Esophagus (tissue), 2 donors: Measurements from ENCODE around the gene SFRP5. TPM values are rescaled to one million over a fixed set of nuclear protein-coding genes. Genes with fewer than 3 reads are reported as not detected.

ENCODE experiments used
- H3K27ac ChIP-seq, 2 donors: one replicate each; pipeline ENCODE4 v1.5.1; 2013; ENCODE audit warnings: low read depth in 2 of 2, mild to moderate bottlenecking in 2 of 2, inconsistent platforms in 1 of 2, low read length in 1 of 2, moderate library complexity in 1 of 2
- H3K27me3 ChIP-seq, 2 donors: one replicate each; pipeline ENCODE4 v1.6.1; 2013; ENCODE audit warnings: low read length in 2 of 2, control low read depth in 1 of 2, mild to moderate bottlenecking in 1 of 2; ENCODE audit not compliant: insufficient read depth in 2 of 2, control insufficient read depth in 1 of 2
- H3K36me3 ChIP-seq, 2 donors: one replicate each; pipeline ENCODE4 v1.6.1; 2013; ENCODE audit warnings: low read length in 1 of 2; ENCODE audit not compliant: control insufficient read depth in 2 of 2, insufficient read depth in 2 of 2
- H3K4me1 ChIP-seq, 2 donors: one replicate each; pipeline ENCODE4 v1.6.1; 2013; ENCODE audit warnings: low read length in 1 of 2; ENCODE audit not compliant: control insufficient read depth in 2 of 2, insufficient read depth in 2 of 2
- H3K4me3 ChIP-seq, 2 donors: one replicate each; pipeline ENCODE4 v1.5.1; 2013; ENCODE audit warnings: low read length in 2 of 2, mild to moderate bottlenecking in 2 of 2, low read depth in 1 of 2, moderate library complexity in 1 of 2
- H3K9me3 ChIP-seq, 2 donors: one replicate each; pipeline ENCODE4 v1.6.1; 2013; ENCODE audit warnings: mild to moderate bottlenecking in 2 of 2, low read depth in 1 of 2, low read length in 1 of 2, moderate library complexity in 1 of 2; ENCODE audit not compliant: control insufficient read depth in 2 of 2, insufficient read depth in 1 of 2
- WGBS, 2 donors: extraction: QIAGEN DNeasy Blood & Tissue Kit; methylation state at CpG; one replicate each; pipeline ENCODE4 v1.1.7; 2013; 5-methylcytosine and 5-hydroxymethylcytosine counted together
- polyA plus RNA-seq, 2 donors: library from polyadenylated mRNA; stranded (reverse); fragments of 200-250 nt; gene quantifications; one replicate each; pipeline ENCODE4 v1.2.3, GENCODE V29; 2013
- donor health status: healthy with polysubstance abuse.
- donor health status: Bipolar disorder and iron deficiency.

The SFRP5 gene
- polyA plus RNA-seq, 2 donors: 0.65 to 0.88 TPM

GRCh38 chr10:97744405-97745035 is 27.3 kb downstream of the SFRP5 start:
- WGBS, 2 donors: 94% methylated on average over 15 of the region's 15 CpGs
- H3K4me1 ChIP-seq: peaks cover 0 to 4% of the 10 kb centered on the region in 2 donors
- H3K27me3 ChIP-seq: no peaks in the 10 kb centered on the region
- H3K36me3 ChIP-seq: peaks cover 15 to 31% of the 10 kb centered on the region in 2 donors
- H3K9me3 ChIP-seq: no peaks in the 10 kb centered on the region
- no peak overlapping the region for H3K4me3 ChIP-seq
- no peak overlapping the region for H3K27ac ChIP-seq

- Histone ChIP-seq H3K27ac (no peak overlapping the region), H3K9me3 (no peaks in the 10 kb centered on the region), H3K27me3 (no peaks in the 10 kb centered on the region), H3K4me3 (no peak overlapping the region), H3K4me1 (peaks cover 0 to 6% of the 10 kb centered on the region in 2 donors), H3K36me3 (peaks cover 10 to 26% of the 10 kb centered on the region in 2 donors)
- 62 to 69% methylated on average over 10 of the region's 10 CpGs for WGBS, 2 donors
These were observed 28.4 kb downstream of the SFRP5 start for GRCh38 chr10:97743169-97743943.

- no peaks in the 10 kb centered on the region for H3K9me3 ChIP-seq
- peaks cover 0 to 17% of the 10 kb centered on the region in 2 donors for H3K4me1 ChIP-seq
- no peaks in the 10 kb centered on the region for H3K27me3 ChIP-seq
- no peak overlapping the region for H3K4me3 ChIP-seq
- no peak overlapping the region for H3K27ac ChIP-seq
- WGBS, 2 donors: 88 to 97% methylated on average over 2 of the region's 2 CpGs
- peaks cover 5 to 19% of the 10 kb centered on the region in 2 donors for H3K36me3 ChIP-seq
These were observed 31.2 kb downstream of the SFRP5 start for GRCh38 chr10:97740613-97741012.

- WGBS, 2 donors: 82 to 95% methylated on average over 4 of the region's 4 CpGs
- Histone ChIP-seq H3K27me3 (no peaks in the 10 kb centered on the region), H3K4me3 (no peak overlapping the region), H3K27ac (no peak overlapping the region), H3K9me3 (no peaks in the 10 kb centered on the region), H3K36me3 (peaks cover 0 to 8% of the 10 kb centered on the region in 2 donors), H3K4me1 (peaks cover 0 to 17% of the 10 kb centered on the region in 2 donors)
These were observed 33.2 kb downstream of the SFRP5 start for GRCh38 chr10:97738616-97739015.

- H3K36me3 ChIP-seq: peaks cover 0 to under 1% of the 10 kb centered on the region in 2 donors
- peaks cover 0 to 13% of the 10 kb centered on the region in 2 donors for H3K4me1 ChIP-seq
These were observed 34.0 kb downstream of the SFRP5 start for GRCh38 chr10:97737770-97738265.

GRCh38 chr10:97736902-97737769 is 34.7 kb downstream of the SFRP5 start, which contains the start of gene ZFYVE27:
TSS of gene ZFYVE27 (plus strand) at chr10:97737128. CDS start at chr10:97738478, 1,350 bp downstream.
- H3K4me1 ChIP-seq: peaks cover 0 to 13% of the 10 kb centered on the region in 2 donors
- H3K36me3 ChIP-seq: no peaks in the 10 kb centered on the region
- peak within 1 kb of the TSS; percentile 93 to 95 for H3K27ac ChIP-seq
- peak within 1 kb of the TSS; percentile 71 to 95 for H3K4me3 ChIP-seq
- H3K9me3 ChIP-seq: no peaks in the 10 kb centered on the region
- WGBS, 2 donors: 0 to 1% methylated on average over 71 to 72 of the region's 72 CpGs
- no peaks in the 10 kb centered on the region for H3K27me3 ChIP-seq

More at GRCh38 chr10:97737770-97738265, 34.0 kb downstream of the SFRP5 start:
- Histone ChIP-seq H3K27ac (peak overlapping the region in 1 of 2 donors; percentile 93), H3K27me3 (no peaks in the 10 kb centered on the region), H3K9me3 (no peaks in the 10 kb centered on the region), H3K4me3 (peak overlapping the region; percentile 71 to 95)
- 28 to 33% methylated on average over 14 of the region's 14 CpGs for WGBS, 2 donors

- Histone ChIP-seq H3K27me3 (no peaks in the 10 kb centered on the region), H3K27ac (peak overlapping the region; percentile 23 to 43), H3K9me3 (no peaks in the 10 kb centered on the region), H3K4me3 (no peak overlapping the region), H3K4me1 (peaks cover 0 to 13% of the 10 kb centered on the region in 2 donors), H3K36me3 (no peaks in the 10 kb centered on the region)
- 65 to 70% methylated on average over 13 of the region's 13 CpGs for WGBS, 2 donors
These were observed 35.3 kb downstream of the SFRP5 start for GRCh38 chr10:97736403-97736901.

GRCh38 chr10:97734021-97734420 is 37.8 kb downstream of the SFRP5 start:
- 83 to 84% methylated on average over 6 of the region's 6 CpGs for WGBS, 2 donors
- no peak overlapping the region for H3K4me3 ChIP-seq
- peaks cover 0 to 13% of the 10 kb centered on the region in 2 donors for H3K4me1 ChIP-seq
- H3K9me3 ChIP-seq: no peaks in the 10 kb centered on the region
- H3K36me3 ChIP-seq: no peaks in the 10 kb centered on the region
- H3K27me3 ChIP-seq: no peaks in the 10 kb centered on the region
- H3K27ac ChIP-seq: no peak overlapping the region

GRCh38 chr10:97733256-97733655 is 38.5 kb downstream of the SFRP5 start:
- Histone ChIP-seq H3K4me3 (no peak overlapping the region), H3K36me3 (no peaks in the 10 kb centered on the region), H3K27me3 (no peaks in the 10 kb centered on the region), H3K4me1 (peaks cover 0 to 10% of the 10 kb centered on the region in 2 donors), H3K9me3 (no peaks in the 10 kb centered on the region), H3K27ac (no peak overlapping the region)
- WGBS, 2 donors: 80 to 81% methylated on average over 5 of the region's 5 CpGs
